RWPE1 (cell line): ENCODE measurements around the gene TBC1D19.

Experiments
- CTCF ChIA-PET: fragments of 350-600 bp; sonication (Branson Sonifier 250); formaldehyde crosslinking; extraction: SDS; loops from one replicate; lab custom pipeline; 2021; lab: Yijun Ruan, JAX
- POLR2A ChIA-PET: fragments of 400-600 bp; formaldehyde crosslinking; extraction: SDS; loops from one replicate; lab custom pipeline; 2020; ENCODE audit warnings: antibody characterized with exemption; ENCODE audit not compliant: low non-redundant PET; lab: Yijun Ruan, JAX
- DNase-seq: peaks from one replicate; pipeline ENCODE4 v3.0.0; 2012; ENCODE audit warnings: low spot score
- H3K27ac ChIP-seq: fragments of 450-650 bp; 2 replicates; pipeline ENCODE4 v1.5.1; 2017
- TF ChIP-seq, protein P1 (sequence below): fragments of 450-650 bp; conservative IDR thresholded peaks from 2 replicates; pipeline ENCODE4 v1.5.1; 2017; ENCODE audit warnings: low read depth, mild to moderate bottlenecking

Gene TBC1D19

GRCh38 chr4:26789208-26789607 lies 205.3 kb downstream of the TBC1D19 start:
- ChIA-PET CTCF (interaction anchor here (0.6 kb wide), 2 partner anchors 10 to 81 kb away, joined by 3 to 4 read pairs; no protein-coding TSS in a partner anchor), POLR2A (no interaction called here)
- DNase-seq: no peak
- TF ChIP-seq, protein P1, sequence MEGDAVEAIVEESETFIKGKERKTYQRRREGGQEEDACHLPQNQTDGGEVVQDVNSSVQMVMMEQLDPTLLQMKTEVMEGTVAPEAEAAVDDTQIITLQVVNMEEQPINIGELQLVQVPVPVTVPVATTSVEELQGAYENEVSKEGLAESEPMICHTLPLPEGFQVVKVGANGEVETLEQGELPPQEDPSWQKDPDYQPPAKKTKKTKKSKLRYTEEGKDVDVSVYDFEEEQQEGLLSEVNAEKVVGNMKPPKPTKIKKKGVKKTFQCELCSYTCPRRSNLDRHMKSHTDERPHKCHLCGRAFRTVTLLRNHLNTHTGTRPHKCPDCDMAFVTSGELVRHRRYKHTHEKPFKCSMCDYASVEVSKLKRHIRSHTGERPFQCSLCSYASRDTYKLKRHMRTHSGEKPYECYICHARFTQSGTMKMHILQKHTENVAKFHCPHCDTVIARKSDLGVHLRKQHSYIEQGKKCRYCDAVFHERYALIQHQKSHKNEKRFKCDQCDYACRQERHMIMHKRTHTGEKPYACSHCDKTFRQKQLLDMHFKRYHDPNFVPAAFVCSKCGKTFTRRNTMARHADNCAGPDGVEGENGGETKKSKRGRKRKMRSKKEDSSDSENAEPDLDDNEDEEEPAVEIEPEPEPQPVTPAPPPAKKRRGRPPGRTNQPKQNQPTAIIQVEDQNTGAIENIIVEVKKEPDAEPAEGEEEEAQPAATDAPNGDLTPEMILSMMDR: no peak
- H3K27ac ChIP-seq: no peak overlapping the region

DNA sequence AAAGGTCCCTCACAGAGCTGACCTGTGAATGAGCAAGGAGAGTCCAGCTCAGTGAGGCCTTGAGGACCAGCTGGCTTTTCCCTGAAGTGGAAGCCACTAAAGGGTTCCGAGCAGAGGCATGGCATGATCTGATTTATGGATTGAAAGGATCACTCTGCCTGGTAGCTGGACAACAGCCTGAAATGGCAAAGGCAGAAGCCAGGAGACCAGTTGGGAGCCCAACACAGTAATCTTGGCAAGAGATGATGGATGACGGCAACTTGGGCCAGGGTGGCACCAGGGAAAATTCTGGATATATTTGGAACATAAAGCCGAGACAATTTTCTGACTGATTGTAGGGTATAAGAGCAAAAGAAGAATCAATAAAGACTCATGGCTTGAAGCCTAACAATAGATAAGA lies 207.5 kb downstream of the TBC1D19 start:
- ChIA-PET POLR2A (no interaction called here), CTCF (no interaction called here)
- no peak overlapping the region for H3K27ac ChIP-seq
- TF ChIP-seq, protein P1: no peak
- DNase-seq: no peak

DNA sequence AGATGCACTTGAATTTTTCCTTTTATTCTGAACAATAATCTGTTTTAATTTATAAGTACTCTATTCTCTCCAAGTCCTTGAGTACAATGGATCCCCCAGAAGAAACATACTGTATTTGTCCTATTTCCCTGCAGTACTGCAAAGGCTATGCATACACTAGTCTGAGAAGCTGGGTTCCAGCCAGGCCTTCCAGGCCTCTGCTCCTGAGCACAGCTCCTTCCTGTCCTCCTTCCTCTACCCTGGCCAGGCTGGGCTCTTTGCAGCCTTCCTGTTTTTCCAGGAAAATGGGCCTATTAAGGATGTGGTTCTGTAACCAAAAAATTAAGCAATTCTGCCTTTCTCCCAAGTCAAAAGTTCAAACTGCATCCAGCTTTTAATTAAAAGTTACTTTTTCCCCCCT lies 208.8 kb downstream of the TBC1D19 start:
- CTCF ChIA-PET: interaction anchor here (0.6 kb wide), 1 partner anchor 914 kb away, joined by 3 read pairs; no protein-coding TSS in a partner anchor
- no peak for DNase-seq
- no peak overlapping the region for H3K27ac ChIP-seq
- POLR2A ChIA-PET: no interaction called here
- TF ChIP-seq, protein P1: no peak

- peak; percentile 19 for DNase-seq
- TF ChIP-seq, protein P1: no peak
- CTCF ChIA-PET: interaction anchor here (0.7 kb wide), 1 partner anchor 111 kb away, joined by 10 read pairs; no protein-coding TSS in a partner anchor
- POLR2A ChIA-PET: no interaction called here
- H3K27ac ChIP-seq: no peak overlapping the region
Measured at GRCh38 chr4:26793735-26794134, 209.9 kb downstream of the TBC1D19 start.

DNA sequence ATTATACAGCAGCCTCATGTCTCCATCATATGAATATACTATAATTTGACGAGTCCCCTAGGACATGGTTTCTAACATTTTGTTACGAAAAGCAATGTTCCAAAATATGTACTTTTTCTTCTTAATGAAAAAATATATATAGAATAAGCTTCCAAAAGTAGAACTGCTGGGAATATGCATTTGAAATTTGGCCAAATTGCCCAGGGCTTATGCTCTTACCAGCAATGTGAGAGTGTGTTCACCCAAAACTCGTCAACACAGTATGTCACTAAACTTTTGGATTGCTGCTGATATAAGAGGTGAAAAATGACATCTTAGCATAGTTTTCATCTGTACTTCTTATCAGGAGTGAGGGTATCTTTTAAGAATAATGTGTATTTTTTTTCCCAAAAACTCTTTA lies 212.2 kb downstream of the TBC1D19 start:
- H3K27ac ChIP-seq: no peak overlapping the region
- ChIA-PET POLR2A (no interaction called here), CTCF (no interaction called here)
- no peak for DNase-seq
- TF ChIP-seq, protein P1: no peak

DNA sequence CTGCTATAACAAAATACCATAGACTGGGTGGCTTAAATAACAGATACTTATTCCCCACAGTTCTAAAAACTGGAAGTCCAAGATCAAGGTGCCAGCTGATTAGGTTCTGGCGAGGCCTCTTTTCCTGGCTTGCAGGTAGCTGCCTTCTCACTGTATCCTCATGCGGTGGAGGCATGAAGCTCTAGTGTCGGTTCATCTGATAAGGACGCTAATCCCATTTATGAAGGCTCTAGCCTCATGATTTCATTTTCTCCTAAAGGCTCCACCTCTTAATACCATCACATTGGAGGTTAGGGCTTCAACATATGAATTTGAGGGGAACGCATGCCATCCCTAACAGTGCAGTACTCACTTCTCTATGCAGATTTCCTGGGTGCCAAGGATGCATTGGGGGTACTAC lies 218.9 kb downstream of the TBC1D19 start:
- no peak for DNase-seq
- TF ChIP-seq, protein P1: no peak
- CTCF ChIA-PET: no interaction called here
- H3K27ac ChIP-seq: no peak overlapping the region
- POLR2A ChIA-PET: no interaction called here
